ENCODE data around the gene NCBP2L. TPM values are rescaled to one million over a fixed set of nuclear protein-coding genes. Genes with fewer than 3 reads are reported as not detected.

The NCBP2L gene
- total and polyA plus RNA-seq, 2 experiments from 2014 or later: not detected

GRCh38 chrX:107750861-107751445 lies 26.6 kb upstream of the NCBP2L start:
- H4K20me1 ChIP-seq (replicated peaks; ENCODE audit: insufficient read depth): no peaks in the 10 kb centered on the region
- H3K4me1 ChIP-seq (ENCODE audit: insufficient read depth): peaks cover 13% of the 10 kb centered on the region; the same call in 1 of the 2 replicates
- no peaks in the 10 kb centered on the region for H3K27me3 ChIP-seq (ENCODE audit: insufficient read depth)
- Mint-ChIP-seq H3K36me3 (ENCODE audit: low read depth) (no peaks in the 10 kb centered on the region), H3K4me3 (no peak overlapping the region), H3K4me1 (peaks cover 25% of the 10 kb centered on the region), H3K27ac (no peak overlapping the region), H3K9me3 (no peaks in the 10 kb centered on the region), H3K27me3 (ENCODE audit: insufficient read depth, low read depth, poor library complexity) (peaks cover 8% of the 10 kb centered on the region)
- H3K36me3 ChIP-seq (ENCODE audit: insufficient read depth): no peaks in the 10 kb centered on the region
- H3K79me2 ChIP-seq (replicated peaks; ENCODE audit: insufficient read depth): no peaks in the 10 kb centered on the region
- H3K4me3 ChIP-seq: no peak overlapping the region
- H3K9me2 ChIP-seq (ENCODE audit: insufficient read depth): no peaks in the 10 kb centered on the region
- DNase-seq (ENCODE audit: low spot score): no peak
- ATAC-seq: no peak
- no peak overlapping the region for H2AFZ ChIP-seq
- 0 out of 2 replicates have a peak overlapping the region, but pooled peaks have one; percentile 38 for H3K4me2 ChIP-seq
- no peaks in the 10 kb centered on the region for H3F3A ChIP-seq (replicated peaks; ENCODE audit: low read depth)
- no peak for TF ChIP-seq STAT1 (IDR thresholded peaks at IDR 0.05; ENCODE audit: unreplicated experiment)
- TF ChIP-seq ZNF331 (CRISPR knock-in tag; IDR thresholded peaks at IDR 0.05; ENCODE audit: low read depth): no peak
- TF ChIP-seq EZH2phosphoT487 (IDR thresholded peaks at IDR 0.05; ENCODE audit: unreplicated experiment): no peak
- TF ChIP-seq, protein P1, sequence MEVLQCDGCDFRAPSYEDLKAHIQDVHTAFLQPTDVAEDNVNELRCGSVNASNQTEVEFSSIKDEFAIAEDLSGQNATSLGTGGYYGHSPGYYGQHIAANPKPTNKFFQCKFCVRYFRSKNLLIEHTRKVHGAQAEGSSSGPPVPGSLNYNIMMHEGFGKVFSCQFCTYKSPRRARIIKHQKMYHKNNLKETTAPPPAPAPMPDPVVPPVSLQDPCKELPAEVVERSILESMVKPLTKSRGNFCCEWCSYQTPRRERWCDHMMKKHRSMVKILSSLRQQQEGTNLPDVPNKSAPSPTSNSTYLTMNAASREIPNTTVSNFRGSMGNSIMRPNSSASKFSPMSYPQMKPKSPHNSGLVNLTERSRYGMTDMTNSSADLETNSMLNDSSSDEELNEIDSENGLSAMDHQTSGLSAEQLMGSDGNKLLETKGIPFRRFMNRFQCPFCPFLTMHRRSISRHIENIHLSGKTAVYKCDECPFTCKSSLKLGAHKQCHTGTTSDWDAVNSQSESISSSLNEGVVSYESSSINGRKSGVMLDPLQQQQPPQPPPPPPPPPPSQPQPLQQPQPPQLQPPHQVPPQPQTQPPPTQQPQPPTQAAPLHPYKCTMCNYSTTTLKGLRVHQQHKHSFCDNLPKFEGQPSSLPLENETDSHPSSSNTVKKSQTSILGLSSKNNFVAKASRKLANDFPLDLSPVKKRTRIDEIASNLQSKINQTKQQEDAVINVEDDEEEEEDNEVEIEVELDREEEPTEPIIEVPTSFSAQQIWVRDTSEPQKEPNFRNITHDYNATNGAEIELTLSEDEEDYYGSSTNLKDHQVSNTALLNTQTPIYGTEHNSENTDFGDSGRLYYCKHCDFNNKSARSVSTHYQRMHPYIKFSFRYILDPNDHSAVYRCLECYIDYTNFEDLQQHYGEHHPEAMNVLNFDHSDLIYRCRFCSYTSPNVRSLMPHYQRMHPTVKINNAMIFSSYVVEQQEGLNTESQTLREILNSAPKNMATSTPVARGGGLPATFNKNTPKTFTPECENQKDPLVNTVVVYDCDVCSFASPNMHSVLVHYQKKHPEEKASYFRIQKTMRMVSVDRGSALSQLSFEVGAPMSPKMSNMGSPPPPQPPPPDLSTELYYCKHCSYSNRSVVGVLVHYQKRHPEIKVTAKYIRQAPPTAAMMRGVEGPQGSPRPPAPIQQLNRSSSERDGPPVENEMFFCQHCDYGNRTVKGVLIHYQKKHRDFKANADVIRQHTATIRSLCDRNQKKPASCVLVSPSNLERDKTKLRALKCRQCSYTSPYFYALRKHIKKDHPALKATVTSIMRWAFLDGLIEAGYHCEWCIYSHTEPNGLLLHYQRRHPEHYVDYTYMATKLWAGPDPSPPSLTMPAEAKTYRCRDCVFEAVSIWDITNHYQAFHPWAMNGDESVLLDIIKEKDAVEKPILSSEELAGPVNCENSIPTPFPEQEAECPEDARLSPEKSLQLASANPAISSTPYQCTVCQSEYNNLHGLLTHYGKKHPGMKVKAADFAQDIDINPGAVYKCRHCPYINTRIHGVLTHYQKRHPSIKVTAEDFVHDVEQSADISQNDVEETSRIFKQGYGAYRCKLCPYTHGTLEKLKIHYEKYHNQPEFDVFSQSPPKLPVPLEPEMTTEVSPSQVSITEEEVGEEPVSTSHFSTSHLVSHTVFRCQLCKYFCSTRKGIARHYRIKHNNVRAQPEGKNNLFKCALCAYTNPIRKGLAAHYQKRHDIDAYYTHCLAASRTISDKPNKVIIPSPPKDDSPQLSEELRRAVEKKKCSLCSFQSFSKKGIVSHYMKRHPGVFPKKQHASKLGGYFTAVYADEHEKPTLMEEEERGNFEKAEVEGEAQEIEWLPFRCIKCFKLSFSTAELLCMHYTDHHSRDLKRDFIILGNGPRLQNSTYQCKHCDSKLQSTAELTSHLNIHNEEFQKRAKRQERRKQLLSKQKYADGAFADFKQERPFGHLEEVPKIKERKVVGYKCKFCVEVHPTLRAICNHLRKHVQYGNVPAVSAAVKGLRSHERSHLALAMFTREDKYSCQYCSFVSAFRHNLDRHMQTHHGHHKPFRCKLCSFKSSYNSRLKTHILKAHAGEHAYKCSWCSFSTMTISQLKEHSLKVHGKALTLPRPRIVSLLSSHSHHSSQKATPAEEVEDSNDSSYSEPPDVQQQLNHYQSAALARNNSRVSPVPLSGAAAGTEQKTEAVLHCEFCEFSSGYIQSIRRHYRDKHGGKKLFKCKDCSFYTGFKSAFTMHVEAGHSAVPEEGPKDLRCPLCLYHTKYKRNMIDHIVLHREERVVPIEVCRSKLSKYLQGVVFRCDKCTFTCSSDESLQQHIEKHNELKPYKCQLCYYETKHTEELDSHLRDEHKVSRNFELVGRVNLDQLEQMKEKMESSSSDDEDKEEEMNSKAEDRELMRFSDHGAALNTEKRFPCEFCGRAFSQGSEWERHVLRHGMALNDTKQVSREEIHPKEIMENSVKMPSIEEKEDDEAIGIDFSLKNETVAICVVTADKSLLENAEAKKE (CRISPR knock-in tag; IDR thresholded peaks at IDR 0.05): no peak
- no peak for TF ChIP-seq POLR2AphosphoS5 (IDR thresholded peaks at IDR 0.05; ENCODE audit: low read depth)
- TF ChIP-seq ZNF114 (CRISPR knock-in tag; IDR thresholded peaks at IDR 0.05): no peak
- TF ChIP-seq CTCF (conservative IDR thresholded peaks at IDR 0.05; ENCODE audit: low read depth in 2 of 2): no peak
- no peak for TF ChIP-seq JUNB (IDR thresholded peaks at IDR 0.05; ENCODE audit: unreplicated experiment)
- no peak for TF ChIP-seq CREB1 (CRISPR knock-in tag; IDR thresholded peaks at IDR 0.05; ENCODE audit: low read depth)
- TF ChIP-seq NANOG (IDR thresholded peaks at IDR 0.05; ENCODE audit: borderline replicate concordance): no peak
- TF ChIP-seq, protein P2, sequence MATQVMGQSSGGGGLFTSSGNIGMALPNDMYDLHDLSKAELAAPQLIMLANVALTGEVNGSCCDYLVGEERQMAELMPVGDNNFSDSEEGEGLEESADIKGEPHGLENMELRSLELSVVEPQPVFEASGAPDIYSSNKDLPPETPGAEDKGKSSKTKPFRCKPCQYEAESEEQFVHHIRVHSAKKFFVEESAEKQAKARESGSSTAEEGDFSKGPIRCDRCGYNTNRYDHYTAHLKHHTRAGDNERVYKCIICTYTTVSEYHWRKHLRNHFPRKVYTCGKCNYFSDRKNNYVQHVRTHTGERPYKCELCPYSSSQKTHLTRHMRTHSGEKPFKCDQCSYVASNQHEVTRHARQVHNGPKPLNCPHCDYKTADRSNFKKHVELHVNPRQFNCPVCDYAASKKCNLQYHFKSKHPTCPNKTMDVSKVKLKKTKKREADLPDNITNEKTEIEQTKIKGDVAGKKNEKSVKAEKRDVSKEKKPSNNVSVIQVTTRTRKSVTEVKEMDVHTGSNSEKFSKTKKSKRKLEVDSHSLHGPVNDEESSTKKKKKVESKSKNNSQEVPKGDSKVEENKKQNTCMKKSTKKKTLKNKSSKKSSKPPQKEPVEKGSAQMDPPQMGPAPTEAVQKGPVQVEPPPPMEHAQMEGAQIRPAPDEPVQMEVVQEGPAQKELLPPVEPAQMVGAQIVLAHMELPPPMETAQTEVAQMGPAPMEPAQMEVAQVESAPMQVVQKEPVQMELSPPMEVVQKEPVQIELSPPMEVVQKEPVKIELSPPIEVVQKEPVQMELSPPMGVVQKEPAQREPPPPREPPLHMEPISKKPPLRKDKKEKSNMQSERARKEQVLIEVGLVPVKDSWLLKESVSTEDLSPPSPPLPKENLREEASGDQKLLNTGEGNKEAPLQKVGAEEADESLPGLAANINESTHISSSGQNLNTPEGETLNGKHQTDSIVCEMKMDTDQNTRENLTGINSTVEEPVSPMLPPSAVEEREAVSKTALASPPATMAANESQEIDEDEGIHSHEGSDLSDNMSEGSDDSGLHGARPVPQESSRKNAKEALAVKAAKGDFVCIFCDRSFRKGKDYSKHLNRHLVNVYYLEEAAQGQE (IDR thresholded peaks at IDR 0.05; ENCODE audit: unreplicated experiment): no peak
- TF ChIP-seq ETS1 (IDR thresholded peaks at IDR 0.05): no peak
- TF ChIP-seq EZH2 (IDR thresholded peaks at IDR 0.05; ENCODE audit: low read depth, unreplicated experiment): no peak
- no peak overlapping the region for H3K27ac ChIP-seq (ENCODE audit: low read depth)

All from GM23338 (cell line).